PC-9 (cell line): Measurements from ENCODE around the gene SPON1. TPM values are rescaled to one million over a fixed set of nuclear protein-coding genes. Genes with fewer than 3 reads are reported as not detected.
"Not testable (repeated sequence)": the region's sequence is repeated elsewhere in the genome, so short reads cannot be mapped to it uniquely, and the experiment has no call there.

Experiments used
- BruUV-seq: library from RNA; stranded (reverse); fragments of 400-500 nt; replicated peaks from 2 replicates; lab custom pipeline; 2021; lab: Mats Ljungman, UMichigan
- CTCF ChIA-PET: fragments of 300-600 bp; sonication (Branson Sonifier 250); formaldehyde crosslinking; loops from one replicate; lab custom pipeline; 2022; ENCODE audit warnings: antibody characterized with exemption; lab: Charles Lee
- POLR2A ChIA-PET: fragments of 300-600 bp; sonication (Branson Sonifier 250); formaldehyde crosslinking; loops from one replicate; lab custom pipeline; 2022; ENCODE audit warnings: antibody characterized with exemption; ENCODE audit not compliant: unreplicated experiment; lab: Charles Lee
- DNase-seq, 2 experiments: peaks; one replicate each; pipeline versions ENCODE4 v3.0.0 to v3.0.0-alpha.2; 2015 to 2022; ENCODE audit warnings: mixed read lengths in 1 of 2
- H2AFZ ChIP-seq: fragments of 200-600 bp; sonication (generic); 2 replicates; pipeline ENCODE4 v1.8.1; 2017; ENCODE audit warnings: antibody characterized with exemption
- H3F3A ChIP-seq: fragments of 200-600 bp; sonication (generic); 2 replicates; pipeline ENCODE4 v1.8.1; 2017; ENCODE audit warnings: antibody characterized with exemption, mild to moderate bottlenecking, low read depth; ENCODE audit not compliant: insufficient read depth
- H3K27ac ChIP-seq: fragments of 200-600 bp; sonication (generic); 2 replicates; pipeline ENCODE4 v1.6.1; 2016; ENCODE audit warnings: mixed run types
- H3K27me3 ChIP-seq: fragments of 200-600 bp; sonication (generic); 2 replicates; pipeline ENCODE4 v1.6.1; 2016; ENCODE audit warnings: low read depth, mixed run types; ENCODE audit not compliant: insufficient read depth
- H3K36me3 ChIP-seq: fragments of 200-600 bp; sonication (generic); 2 replicates; pipeline ENCODE4 v1.6.1; 2016; ENCODE audit warnings: low read depth, mixed run types
- H3K4me1 ChIP-seq: fragments of 200-600 bp; sonication (generic); replicated peaks from 2 replicates; pipeline ENCODE4 v1.6.1; 2016; ENCODE audit warnings: mixed run types; ENCODE audit not compliant: insufficient read depth
- H3K4me2 ChIP-seq: fragments of 200-600 bp; sonication (generic); 2 replicates; pipeline ENCODE4 v1.6.1; 2017; ENCODE audit warnings: mixed run types
- H3K4me3 ChIP-seq: fragments of 200-600 bp; sonication (generic); 2 replicates; pipeline ENCODE4 v1.6.1; 2016; ENCODE audit warnings: mixed run types
- H3K79me2 ChIP-seq: fragments of 200-600 bp; sonication (generic); 2 replicates; pipeline ENCODE4 v1.6.1; 2017; ENCODE audit warnings: low read depth, mixed run types
- H3K9me2 ChIP-seq: fragments of 200-600 bp; sonication (generic); 2 replicates; pipeline ENCODE4 v1.8.1; 2017; ENCODE audit warnings: mild to moderate bottlenecking; ENCODE audit not compliant: insufficient read depth
- H3K9me3 ChIP-seq: fragments of 200-600 bp; sonication (generic); 2 replicates; pipeline ENCODE4 v1.8.1; 2016; ENCODE audit warnings: low read depth; ENCODE audit not compliant: insufficient read depth
- H4K20me1 ChIP-seq: fragments of 200-600 bp; sonication (generic); 2 replicates; pipeline ENCODE4 v1.8.1; 2017; ENCODE audit not compliant: insufficient read depth
- EZH2 ChIP-seq: fragments of 200-600 bp; sonication (generic); IDR thresholded peaks from 2 replicates; pipeline ENCODE4 v1.8.0; 2017; ENCODE audit warnings: antibody characterized with exemption, low read depth
- intact Hi-C: fragments of 100-400 bp; cut with micrococcal nuclease; formaldehyde crosslinking; loops from one replicate; pipeline ENCODE4 v1.10.0; 2022; ENCODE audit not compliant: unreplicated experiment
- total RNA-seq: library from RNA; stranded (reverse); gene quantifications from 2 replicates; pipeline ENCODE4 v1.2.3, GENCODE V29; 2021
- TF ChIP-seq, protein P1 (sequence below): fragments of 200-600 bp; sonication (generic); conservative IDR thresholded peaks from 2 replicates; pipeline ENCODE4 v1.6.1; 2017; ENCODE audit warnings: mixed run types, antibody characterized with exemption, mild to moderate bottlenecking, moderate library complexity

Gene SPON1
- total RNA-seq, 1 experiment from 2014 or later: 0.70 TPM

DNA sequence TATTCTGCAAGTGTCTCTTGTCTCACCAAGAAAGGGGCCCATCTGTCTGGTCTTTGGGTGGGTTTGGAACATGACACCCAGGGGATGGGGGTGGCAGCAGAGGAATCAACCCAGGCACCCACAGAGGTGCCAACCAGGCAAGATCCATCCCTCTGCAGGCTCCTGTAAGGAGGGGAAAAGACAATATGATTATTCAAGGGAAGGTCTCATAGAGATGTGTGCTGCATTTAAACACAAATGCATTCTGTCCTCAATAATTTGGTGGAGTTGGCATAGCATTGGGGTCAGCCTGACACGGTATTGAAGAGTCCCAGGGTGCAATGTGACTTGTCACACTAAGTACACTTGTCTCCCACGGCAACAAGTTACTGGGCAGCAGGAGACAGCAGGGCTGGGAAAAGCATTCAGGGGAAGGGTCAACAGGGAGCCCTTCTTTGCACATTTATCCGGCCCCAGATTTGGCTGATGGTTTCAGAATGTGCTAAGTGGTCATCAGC lies 33.1 kb upstream of the SPON1 start:
- intact Hi-C loops: no loop called here
- Histone ChIP-seq H3F3A (peaks cover 12% of the 10 kb centered on the region; the same call in 1 of the 2 replicates), H3K4me2 (peak overlapping the region; percentile 34), H3K4me1 (peaks cover 30% of the 10 kb centered on the region), H4K20me1 (no peaks in the 10 kb centered on the region), H3K4me3 (no peak overlapping the region), H3K9me3 (no peaks in the 10 kb centered on the region), H3K79me2 (no peaks in the 10 kb centered on the region), H3K36me3 (no peaks in the 10 kb centered on the region), H3K27me3 (no peaks in the 10 kb centered on the region), H3K9me2 (no peaks in the 10 kb centered on the region), H3K27ac (no peak overlapping the region), H2AFZ (no peak overlapping the region)
- ChIA-PET POLR2A (interaction anchor here (0.6 kb wide), 1 partner anchor 295 kb away, joined by 3 read pairs; no protein-coding TSS in a partner anchor), CTCF (no interaction called here)
- DNase-seq: no peak
- TF ChIP-seq, protein P1, sequence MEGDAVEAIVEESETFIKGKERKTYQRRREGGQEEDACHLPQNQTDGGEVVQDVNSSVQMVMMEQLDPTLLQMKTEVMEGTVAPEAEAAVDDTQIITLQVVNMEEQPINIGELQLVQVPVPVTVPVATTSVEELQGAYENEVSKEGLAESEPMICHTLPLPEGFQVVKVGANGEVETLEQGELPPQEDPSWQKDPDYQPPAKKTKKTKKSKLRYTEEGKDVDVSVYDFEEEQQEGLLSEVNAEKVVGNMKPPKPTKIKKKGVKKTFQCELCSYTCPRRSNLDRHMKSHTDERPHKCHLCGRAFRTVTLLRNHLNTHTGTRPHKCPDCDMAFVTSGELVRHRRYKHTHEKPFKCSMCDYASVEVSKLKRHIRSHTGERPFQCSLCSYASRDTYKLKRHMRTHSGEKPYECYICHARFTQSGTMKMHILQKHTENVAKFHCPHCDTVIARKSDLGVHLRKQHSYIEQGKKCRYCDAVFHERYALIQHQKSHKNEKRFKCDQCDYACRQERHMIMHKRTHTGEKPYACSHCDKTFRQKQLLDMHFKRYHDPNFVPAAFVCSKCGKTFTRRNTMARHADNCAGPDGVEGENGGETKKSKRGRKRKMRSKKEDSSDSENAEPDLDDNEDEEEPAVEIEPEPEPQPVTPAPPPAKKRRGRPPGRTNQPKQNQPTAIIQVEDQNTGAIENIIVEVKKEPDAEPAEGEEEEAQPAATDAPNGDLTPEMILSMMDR: no peak
- no peak for TF ChIP-seq EZH2
- no TSS peak for BruUV-seq

DNA sequence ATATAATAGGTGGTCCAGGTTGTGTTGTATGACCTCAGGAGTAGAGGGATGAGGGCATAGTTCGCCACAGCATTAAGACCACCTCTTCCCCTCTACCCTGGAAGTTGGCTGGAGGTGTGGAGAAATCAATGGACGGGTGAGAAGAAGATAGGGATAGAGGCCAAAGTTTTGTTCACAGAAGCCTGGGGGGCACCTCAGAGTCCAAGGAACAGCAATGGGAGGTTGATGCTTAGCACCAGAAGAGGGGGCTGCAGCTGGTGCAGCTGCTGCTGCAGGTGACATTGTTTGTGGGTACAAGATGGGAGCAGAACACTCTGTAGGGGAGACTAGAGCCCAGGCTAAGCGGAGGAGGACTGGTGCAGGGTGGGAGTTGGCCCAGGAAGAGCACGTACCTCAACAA lies 31.2 kb upstream of the SPON1 start:
- no peak for TF ChIP-seq EZH2
- TF ChIP-seq, protein P1: no peak
- no peak overlapping the region for H3K4me2 ChIP-seq
- no peak overlapping the region for H2AFZ ChIP-seq
- no peaks in the 10 kb centered on the region for H3F3A ChIP-seq
- no peak overlapping the region for H3K27ac ChIP-seq
- intact Hi-C loops: no loop called here
- H3K9me3 ChIP-seq: no peaks in the 10 kb centered on the region
- ChIA-PET CTCF (no interaction called here), POLR2A (no interaction called here)
- H3K79me2 ChIP-seq: no peaks in the 10 kb centered on the region
- no peaks in the 10 kb centered on the region for H3K9me2 ChIP-seq
- no peaks in the 10 kb centered on the region for H4K20me1 ChIP-seq
- no peaks in the 10 kb centered on the region for H3K36me3 ChIP-seq
- H3K4me3 ChIP-seq: no peak overlapping the region
- no peaks in the 10 kb centered on the region for H3K27me3 ChIP-seq
- BruUV-seq: no TSS peak
- peaks cover 16% of the 10 kb centered on the region for H3K4me1 ChIP-seq
- DNase-seq: no peak

DNA sequence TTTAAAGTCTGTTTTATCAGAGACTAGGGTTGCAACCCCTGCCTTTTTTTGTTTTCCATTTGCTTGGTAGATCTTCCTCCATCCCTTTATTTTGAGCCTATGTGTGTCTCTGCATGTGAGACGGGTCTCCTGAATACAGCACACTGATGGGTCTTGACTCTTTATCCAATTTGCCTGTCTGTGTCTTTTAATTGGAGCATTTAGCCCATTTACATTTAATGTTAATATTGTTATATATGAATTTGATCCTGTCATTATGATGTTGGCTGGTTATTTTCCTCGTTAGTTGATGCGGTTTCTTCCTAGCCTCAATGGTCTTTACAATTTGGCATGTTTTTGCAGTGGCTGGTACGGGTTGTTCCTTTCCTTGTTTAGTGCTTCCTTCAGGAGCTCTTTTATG lies 25.4 kb upstream of the SPON1 start:
- H3K27me3 ChIP-seq, H3K36me3 ChIP-seq, CTCF ChIA-PET, H3K9me2 ChIP-seq, H3K9me3 ChIP-seq, H3K4me3 ChIP-seq, H4K20me1 ChIP-seq, DNase-seq, H2AFZ ChIP-seq, H3K4me2 ChIP-seq, intact Hi-C loops, BruUV-seq, H3K79me2 ChIP-seq, H3K27ac ChIP-seq, POLR2A ChIA-PET: not testable (repeated sequence)
- peaks cover 12% of the 10 kb centered on the region; the same call in 1 of the 2 replicates for H3F3A ChIP-seq
- H3K4me1 ChIP-seq: peaks cover 25% of the 10 kb centered on the region

DNA sequence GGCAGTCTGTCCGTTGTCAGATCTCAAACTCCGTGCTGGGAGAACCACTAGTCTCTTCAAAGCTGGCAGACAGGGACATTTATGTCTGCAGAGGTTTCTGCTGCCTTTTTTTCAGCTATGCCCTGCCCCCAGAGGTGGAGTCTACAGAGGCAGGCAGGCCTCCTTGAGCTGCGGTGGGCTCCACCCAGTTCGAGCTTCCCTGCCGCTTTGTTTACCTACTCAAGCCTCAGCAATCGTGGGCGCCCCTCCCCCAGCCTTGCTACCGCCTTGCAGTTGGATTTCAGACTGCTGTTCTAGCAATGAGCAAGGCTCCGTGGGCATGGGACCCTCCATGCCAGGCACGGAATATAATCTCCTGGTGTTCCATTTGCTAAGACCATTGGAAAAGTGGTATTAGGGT lies 23.7 kb upstream of the SPON1 start:
- H3K27me3 ChIP-seq, H3K36me3 ChIP-seq, intact Hi-C loops, H3K9me3 ChIP-seq, H2AFZ ChIP-seq, H3K4me3 ChIP-seq, H4K20me1 ChIP-seq, H3K27ac ChIP-seq, H3K79me2 ChIP-seq, H3K9me2 ChIP-seq, CTCF ChIA-PET, H3K4me2 ChIP-seq, BruUV-seq, DNase-seq, POLR2A ChIA-PET: not testable (repeated sequence)
- peaks cover 42% of the 10 kb centered on the region for H3K4me1 ChIP-seq
- H3F3A ChIP-seq: peaks cover 22% of the 10 kb centered on the region; the same call in 1 of the 2 replicates
